ENCODE measurements around the gene TMEM17.

Gene TMEM17

GRCh38 chr2:62462211-62462610 is 43.8 kb downstream of the TMEM17 start:
- TF ChIP-seq CTCF (IDR thresholded peaks at IDR 0.05) = no peak

GRCh38 chr2:62461707-62462106 is 44.3 kb downstream of the TMEM17 start:
- TF ChIP-seq CTCF (IDR thresholded peaks at IDR 0.05) = no peak

- TF ChIP-seq CTCF (IDR thresholded peaks at IDR 0.05) = no peak
Measured at GRCh38 chr2:62461017-62461553, 44.9 kb downstream of the TMEM17 start.

- TF ChIP-seq CTCF (IDR thresholded peaks at IDR 0.05) = no peak
Measured at GRCh38 chr2:62460175-62460574, 45.8 kb downstream of the TMEM17 start.

- TF ChIP-seq CTCF (IDR thresholded peaks at IDR 0.05) = no peak
Measured at GRCh38 chr2:62459672-62460071, 46.3 kb downstream of the TMEM17 start.

- TF ChIP-seq CTCF (IDR thresholded peaks at IDR 0.05) = no peak
Measured at GRCh38 chr2:62459106-62459505, 46.9 kb downstream of the TMEM17 start.

- TF ChIP-seq CTCF (IDR thresholded peaks at IDR 0.05) = no peak
Measured at GRCh38 chr2:62458671-62459081, 47.3 kb downstream of the TMEM17 start.

GRCh38 chr2:62458206-62458641 is 47.8 kb downstream of the TMEM17 start:
- no peak for TF ChIP-seq CTCF (IDR thresholded peaks at IDR 0.05)
